ENCODE data around the gene HOPX.
A peak's percentile ranks its signal among the peaks of the same experiment; 100 is the strongest.
"Not testable (repeated sequence)": the region's sequence is repeated elsewhere in the genome, so short reads cannot be mapped to it uniquely, and the experiment has no call there.

Gene HOPX

DNA sequence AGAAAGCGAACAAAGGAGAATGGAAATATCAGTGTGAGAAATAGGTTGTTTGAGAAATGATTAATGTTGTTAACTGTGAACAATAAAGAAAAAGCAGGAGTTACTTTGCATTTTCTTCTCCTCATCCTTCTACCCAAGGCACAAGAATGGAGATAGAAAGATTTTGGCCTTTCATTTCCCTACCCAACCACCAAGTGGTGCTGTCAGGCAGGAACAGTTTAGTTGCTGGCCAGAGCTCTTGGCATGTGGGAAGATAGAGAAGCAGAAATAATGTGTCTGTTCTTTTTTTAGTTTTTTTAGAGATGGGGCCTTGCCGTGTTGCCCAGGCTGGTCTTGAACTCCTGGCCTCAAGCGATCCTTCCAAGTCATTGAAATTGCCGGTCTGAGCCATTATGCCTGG lies 12.8 kb downstream of the HOPX start:
- in situ Hi-C loops (cut with HindIII; ENCODE audit: low sequenced_read_pairs) = no loop called here
- DNase-seq (ENCODE audit: low read depth) = no peak
- peak; percentile 14 for TF ChIP-seq CTCF (IDR thresholded peaks at IDR 0.05; ENCODE audit: low read depth, low read length, missing control alignments)
- H3K4me3 ChIP-seq (ENCODE audit: low read depth, low read length) = no peak overlapping the region

DNA sequence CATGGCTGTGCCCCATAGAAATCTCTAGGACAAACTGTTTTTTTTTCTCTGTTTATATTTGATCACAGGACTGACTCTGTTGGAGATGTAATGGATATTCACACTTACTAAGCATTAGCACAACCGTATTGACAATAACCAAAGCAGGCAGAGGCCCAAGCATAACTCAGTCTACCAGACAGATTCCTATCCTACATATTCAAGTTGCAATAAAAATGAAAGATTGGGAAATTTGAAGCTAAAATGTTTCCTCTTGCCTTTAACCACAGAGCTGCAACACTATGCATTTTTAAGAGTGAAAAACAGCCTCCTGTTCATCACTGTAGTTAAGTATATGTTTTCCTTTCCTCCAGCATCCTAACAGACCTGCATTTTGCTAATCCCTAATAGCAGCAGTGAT lies 13.7 kb downstream of the HOPX start:
- DNase-seq (ENCODE audit: low read depth); in situ Hi-C loops (cut with HindIII; ENCODE audit: low sequenced_read_pairs); H3K4me3 ChIP-seq (ENCODE audit: low read depth, low read length): not testable (repeated sequence)

GRCh38 chr4:56666279-56666678 lies 14.8 kb downstream of the HOPX start:
- DNase-seq (ENCODE audit: low read depth) = no peak
- no peak for TF ChIP-seq CTCF (IDR thresholded peaks at IDR 0.05; ENCODE audit: low read depth, low read length, missing control alignments)
- H3K4me3 ChIP-seq (ENCODE audit: low read depth, low read length) = no peak overlapping the region
- in situ Hi-C loops (cut with HindIII; ENCODE audit: low sequenced_read_pairs) = no loop called here

GRCh38 chr4:56665781-56666180 lies 15.3 kb downstream of the HOPX start:
- in situ Hi-C loops (cut with HindIII; ENCODE audit: low sequenced_read_pairs) = no loop called here
- no peak for TF ChIP-seq CTCF (IDR thresholded peaks at IDR 0.05; ENCODE audit: low read depth, low read length, missing control alignments)
- H3K4me3 ChIP-seq (ENCODE audit: low read depth, low read length) = no peak overlapping the region
- DNase-seq (ENCODE audit: low read depth) = no peak

DNA sequence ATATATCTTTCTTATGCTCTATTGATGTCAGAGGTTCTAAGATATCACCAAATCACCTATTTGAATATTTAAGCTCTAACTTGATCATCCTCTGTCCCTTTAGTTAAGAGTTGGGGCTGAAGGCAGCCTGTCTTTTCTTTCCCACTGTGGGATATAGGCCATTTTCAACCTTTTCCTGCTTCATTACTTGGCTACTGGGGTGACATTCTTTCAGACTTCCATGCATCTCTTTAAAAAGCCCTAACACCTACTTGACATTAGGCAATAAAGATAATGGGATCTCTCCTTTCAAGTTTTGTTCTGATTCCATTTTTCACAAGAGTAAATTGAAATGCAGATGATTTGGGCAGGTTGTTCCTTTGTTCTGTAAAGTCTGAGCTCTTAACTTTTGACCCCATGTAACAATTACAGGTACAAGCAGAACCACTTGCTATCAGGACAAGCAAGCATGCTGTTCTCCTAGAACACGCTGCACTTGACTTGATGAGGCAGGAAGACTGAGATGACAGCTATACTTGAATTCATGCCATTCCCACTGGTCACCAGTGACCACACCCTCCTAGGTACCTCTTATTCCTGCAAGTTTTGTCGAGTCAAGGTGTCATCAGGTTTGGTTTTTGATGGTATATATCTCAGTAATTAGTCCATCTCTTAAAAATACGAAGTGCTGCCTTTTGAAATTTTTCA lies 18.2 kb downstream of the HOPX start:
- no peak for TF ChIP-seq CTCF (IDR thresholded peaks at IDR 0.05; ENCODE audit: low read depth, low read length, missing control alignments)
- DNase-seq (ENCODE audit: low read depth) = no peak
- H3K4me3 ChIP-seq (ENCODE audit: low read depth, low read length) = no peak overlapping the region
- in situ Hi-C loops (cut with HindIII; ENCODE audit: low sequenced_read_pairs) = no loop called here

DNA sequence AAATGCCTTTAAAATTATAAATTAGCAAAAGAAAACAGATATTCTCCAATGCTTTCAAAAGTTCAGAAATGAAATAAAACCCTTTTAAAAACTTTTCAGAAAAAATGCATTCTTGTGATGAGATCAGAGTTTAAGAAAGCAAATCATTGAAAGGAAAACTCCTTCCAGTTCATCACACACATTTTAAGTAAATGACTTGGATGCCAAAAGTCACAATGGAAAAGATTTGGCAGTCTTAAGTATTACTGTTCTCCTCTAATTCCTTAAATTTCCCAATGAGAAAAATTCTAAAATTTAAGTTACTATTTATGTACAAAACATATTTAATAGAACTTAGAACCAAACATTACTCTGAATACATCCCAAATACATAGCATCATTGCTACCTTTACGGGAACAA lies 21.1 kb downstream of the HOPX start:
- no peak for TF ChIP-seq CTCF (IDR thresholded peaks at IDR 0.05; ENCODE audit: low read depth, low read length, missing control alignments)
- in situ Hi-C loops (cut with HindIII; ENCODE audit: low sequenced_read_pairs) = no loop called here
- DNase-seq (ENCODE audit: low read depth) = peak; percentile 33
- no peak overlapping the region for H3K4me3 ChIP-seq (ENCODE audit: low read depth, low read length)

- TF ChIP-seq CTCF (IDR thresholded peaks at IDR 0.05; ENCODE audit: low read depth, low read length, missing control alignments) = no peak
- no peak overlapping the region for H3K4me3 ChIP-seq (ENCODE audit: low read depth, low read length)
- peak; percentile 34 for DNase-seq (ENCODE audit: low read depth)
- in situ Hi-C loops (cut with HindIII; ENCODE audit: low sequenced_read_pairs) = no loop called here
Measured at GRCh38 chr4:56658528-56658927, 22.6 kb downstream of the HOPX start.

Data from astrocyte of the cerebellum (primary cell).